Measurements from ENCODE around the gene ENPP5.

ENPP5 gene, protein sequence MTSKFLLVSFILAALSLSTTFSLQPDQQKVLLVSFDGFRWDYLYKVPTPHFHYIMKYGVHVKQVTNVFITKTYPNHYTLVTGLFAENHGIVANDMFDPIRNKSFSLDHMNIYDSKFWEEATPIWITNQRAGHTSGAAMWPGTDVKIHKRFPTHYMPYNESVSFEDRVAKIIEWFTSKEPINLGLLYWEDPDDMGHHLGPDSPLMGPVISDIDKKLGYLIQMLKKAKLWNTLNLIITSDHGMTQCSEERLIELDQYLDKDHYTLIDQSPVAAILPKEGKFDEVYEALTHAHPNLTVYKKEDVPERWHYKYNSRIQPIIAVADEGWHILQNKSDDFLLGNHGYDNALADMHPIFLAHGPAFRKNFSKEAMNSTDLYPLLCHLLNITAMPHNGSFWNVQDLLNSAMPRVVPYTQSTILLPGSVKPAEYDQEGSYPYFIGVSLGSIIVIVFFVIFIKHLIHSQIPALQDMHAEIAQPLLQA

DNA sequence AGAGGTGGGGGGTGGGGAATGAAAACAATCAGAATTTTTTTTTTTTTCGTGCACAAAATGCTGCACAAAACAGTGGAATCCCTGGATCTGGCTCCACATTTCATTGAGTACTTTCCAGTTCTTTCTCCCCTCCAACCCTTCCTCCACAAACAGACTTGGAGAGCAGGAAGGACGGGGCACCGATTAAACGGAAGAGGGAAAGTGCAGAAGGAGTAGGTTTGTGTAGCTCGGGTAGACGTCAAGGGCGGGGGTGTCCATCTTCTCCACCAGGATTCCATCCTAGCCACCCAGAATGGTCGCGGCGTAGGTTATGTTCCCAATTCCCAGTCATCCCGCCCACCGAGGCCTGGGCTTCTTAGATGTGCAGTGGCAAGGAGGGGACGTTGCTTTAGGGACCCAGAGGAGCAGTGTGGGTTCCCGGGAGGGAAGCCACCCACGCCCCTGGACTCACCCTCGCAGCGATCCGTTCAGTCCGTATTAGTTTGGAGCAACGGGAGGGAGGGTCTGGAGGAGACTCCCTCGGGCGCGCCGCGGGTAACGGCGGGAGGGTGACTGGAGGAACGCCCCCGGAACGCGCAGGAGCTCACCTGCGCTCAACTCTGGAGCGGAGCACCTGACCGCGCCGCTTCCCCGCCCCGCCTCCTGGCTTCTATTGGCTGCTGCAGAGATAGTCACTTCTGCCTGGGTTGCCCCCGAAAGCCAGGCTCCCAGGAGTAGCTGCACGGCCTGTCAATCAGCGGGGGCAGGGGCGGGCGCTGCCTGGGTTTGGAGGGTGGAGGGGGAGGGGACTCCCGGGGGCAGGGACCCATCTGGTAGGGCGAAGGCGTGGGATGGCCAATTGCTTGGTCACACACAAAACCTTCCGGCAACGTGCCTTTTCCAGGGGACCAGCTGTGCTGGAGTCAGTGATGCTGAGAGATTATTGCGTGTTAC is at the start of gene ENPP5:
Gene ENPP5 (minus strand): TSS at position 624 of the 933 bp plus-strand sequence. CDS start 2,718 bp downstream, outside the sequence.
- peak; percentile 82 for DNase-seq

DNA sequence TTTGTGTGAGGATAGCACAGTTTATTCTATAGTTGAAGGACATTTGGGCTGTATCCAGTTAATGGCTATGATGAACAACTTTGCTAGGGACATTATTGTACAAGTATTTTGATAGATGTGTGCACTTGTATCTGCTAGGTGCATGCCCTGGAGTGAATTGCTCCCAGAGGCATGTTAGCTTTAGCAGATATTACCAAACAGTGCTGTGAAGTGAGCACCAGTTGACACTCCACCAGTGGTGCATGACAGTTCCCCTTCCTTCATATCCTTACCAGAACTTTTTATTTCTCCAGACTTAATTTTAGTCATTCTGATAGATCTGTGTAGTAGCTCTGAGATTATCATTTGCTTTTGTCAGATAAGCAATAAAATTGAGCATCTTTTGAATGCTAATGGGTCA is 48.9 kb upstream of the ENPP5 start:
- no peak for DNase-seq

DNA sequence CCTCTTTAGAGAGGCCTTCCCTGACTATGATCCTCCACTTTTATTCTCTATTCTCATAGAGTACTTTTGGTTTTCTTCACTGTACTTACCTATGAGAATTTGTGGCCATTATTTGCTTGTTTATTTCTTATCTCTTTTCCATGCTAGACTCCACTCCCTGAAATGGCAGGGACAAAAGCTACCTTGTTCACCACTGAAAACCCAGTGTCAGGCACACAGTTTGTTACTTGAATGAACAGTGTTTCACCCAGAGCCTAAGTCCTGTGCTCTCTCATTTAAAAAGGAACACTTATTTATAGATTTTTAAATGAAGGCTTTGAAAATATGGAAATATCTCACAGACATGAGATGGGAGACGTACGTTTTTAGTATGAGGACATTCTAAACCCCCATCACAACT is 47.7 kb upstream of the ENPP5 start:
- no peak for DNase-seq

DNA sequence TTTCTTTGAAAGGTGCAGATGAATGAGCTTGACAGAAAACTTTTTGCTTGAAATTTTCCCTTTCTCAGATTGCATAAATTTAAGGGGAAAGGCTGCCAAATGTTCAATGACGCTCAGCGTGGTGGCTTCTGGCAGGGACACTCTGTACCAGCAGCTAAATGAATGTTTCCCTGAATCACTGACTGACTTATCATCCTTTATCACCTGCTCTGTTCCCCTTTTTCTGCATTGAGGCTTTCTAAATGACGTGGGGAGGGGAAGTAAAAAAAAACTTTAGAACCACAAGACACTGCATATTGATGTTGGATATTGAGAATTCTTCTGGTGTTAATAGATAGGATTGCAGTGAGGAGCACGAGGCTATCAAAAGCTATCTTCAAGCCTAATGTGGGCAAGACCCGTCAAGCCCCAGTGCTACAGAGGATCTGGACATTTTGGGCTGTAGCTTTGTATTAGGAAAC is 46.9 kb upstream of the ENPP5 start:
- no peak for DNase-seq

DNA sequence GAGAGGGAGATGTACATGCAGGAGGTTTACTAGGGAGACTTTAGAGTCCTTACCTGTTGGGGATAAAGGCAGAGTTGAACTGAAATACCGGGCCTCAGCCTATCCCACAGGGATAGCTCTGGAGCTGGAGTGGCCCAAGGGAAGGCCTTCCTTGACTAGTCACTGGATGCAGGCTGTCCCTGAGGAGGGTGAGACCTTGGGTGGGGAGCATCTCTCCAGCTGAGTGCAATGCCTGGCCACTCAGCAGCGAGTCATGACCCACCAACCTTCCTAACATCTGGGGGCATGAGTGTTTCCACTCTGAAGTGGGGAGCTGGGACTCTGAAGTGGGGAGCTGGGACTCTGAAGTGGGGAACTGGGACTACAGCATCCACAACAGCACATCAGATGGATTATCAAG is 46.1 kb upstream of the ENPP5 start:
- DNase-seq: no peak

DNA sequence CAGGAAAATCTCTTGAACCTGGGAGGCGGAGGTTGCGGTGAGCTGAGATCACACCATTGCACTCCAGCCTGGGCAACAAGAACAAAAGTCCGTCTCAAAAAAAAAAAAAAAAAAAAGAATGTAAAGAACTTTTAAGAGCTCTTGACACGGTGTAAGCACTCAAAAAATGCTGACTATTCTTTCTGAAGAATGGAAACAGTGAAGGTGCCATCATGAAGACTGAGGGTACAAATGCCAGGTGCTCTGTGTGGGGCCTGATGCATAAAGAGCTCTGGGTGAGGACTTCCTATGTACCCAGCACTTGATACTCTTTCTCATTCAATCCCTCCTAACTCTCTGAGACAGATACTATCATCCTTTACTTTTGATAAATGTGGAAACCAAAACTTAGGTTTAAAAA is 45.0 kb upstream of the ENPP5 start:
- no peak for DNase-seq

DNA sequence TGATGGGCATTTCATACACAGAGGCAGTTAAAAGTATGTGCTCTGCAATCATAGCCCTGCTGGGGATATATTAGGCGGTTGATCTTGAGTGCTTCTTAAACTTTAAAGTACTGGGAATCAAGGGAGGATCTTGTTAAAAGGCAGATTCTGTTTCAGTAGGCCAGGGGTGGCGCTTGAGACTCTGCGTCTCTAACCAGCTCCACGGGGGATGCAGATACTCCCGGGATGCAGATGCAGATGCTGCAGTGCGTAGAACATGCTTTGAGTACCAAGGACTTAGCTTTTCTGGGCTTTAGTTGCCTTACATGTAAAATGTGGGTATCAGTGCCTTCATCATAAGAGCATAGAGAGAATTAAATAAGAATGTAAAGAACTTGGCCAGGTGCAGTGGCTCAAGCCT is 44.4 kb upstream of the ENPP5 start:
- no peak for DNase-seq

GRCh38 chr6:46211917-46212316 is 41.1 kb upstream of the ENPP5 start:
- no peak for DNase-seq

DNA sequence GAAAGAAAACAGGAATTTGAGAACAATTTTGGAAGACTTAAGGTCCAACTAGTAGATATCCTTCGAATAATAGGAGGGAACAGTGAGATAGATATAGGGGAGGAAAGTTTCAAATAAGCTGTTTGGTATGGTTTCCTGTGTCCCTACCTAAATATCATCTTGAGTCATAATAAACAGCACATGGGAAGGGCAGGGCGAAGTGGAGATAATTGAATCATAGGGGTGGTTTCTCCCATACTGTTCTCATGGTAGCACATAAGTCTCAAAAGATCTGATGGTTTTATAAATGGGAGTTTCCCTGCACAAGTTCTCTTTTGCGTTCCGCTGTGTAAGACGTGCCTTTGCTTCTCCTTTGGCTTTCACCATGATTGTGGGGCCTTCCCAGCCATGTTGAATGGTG is 39.5 kb upstream of the ENPP5 start:
- DNase-seq: no peak

- no peak for DNase-seq
Observed at GRCh38 chr6:46208303-46208702, 37.5 kb upstream of the ENPP5 start.

DNA sequence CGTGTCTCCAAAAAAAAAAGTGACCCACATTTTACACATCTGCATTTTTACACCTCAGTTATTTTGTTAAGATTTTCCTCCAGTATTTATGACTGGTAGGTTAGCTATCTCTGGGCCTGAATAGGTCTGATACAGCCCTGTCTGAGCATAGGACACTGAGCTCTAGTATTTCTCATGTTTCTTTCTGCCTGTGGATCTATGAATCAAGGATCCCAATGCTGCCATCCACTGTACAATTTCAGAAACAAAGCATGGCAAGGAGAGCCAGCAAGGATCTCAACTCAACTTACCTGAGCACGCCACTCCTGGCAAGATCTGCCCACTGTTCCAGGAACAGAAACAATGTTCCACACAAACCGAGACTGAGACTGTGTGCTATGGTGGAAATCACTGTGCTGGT is 36.4 kb upstream of the ENPP5 start:
- DNase-seq: no peak

GRCh38 chr6:46204880-46205650 is 34.3 kb upstream of the ENPP5 start:
- DNase-seq: no peak

DNA sequence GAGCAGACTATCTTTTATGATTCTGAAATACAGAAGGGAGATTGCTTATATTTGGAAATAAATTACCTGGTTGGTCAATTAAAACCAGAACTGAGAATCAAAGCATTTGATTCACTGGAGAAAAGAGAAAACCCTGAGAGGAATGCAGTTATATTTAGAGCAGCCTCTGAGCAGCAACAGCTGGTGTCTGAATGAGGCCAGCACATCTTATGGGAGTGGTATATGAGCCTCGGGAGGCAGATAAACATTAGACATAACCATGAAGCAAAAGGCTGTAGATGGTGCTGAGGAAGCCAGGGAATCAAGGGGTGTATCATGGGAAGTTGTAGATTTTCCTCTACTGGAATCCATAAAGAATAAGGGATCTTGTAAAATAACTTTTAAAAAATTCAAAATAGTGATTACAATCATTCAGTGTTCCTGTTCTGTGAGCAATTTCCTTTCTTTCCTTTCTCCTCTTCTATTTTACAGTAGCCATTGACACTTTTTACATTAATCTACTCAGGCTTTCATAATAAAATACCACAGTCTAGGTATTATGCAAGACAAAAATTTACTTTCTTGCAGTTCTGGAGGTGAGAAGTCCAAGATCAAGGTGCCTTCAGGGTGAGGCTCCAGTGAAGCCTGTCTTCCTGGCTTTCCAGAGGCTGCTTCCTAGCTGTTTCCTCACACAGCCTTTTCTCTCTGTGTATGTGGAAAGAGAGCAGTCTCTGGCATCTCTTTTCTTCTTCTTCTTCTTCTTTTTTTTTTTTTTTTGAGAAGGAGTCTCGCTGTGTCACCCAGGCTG is 32.8 kb upstream of the ENPP5 start:
- DNase-seq: no peak

DNA sequence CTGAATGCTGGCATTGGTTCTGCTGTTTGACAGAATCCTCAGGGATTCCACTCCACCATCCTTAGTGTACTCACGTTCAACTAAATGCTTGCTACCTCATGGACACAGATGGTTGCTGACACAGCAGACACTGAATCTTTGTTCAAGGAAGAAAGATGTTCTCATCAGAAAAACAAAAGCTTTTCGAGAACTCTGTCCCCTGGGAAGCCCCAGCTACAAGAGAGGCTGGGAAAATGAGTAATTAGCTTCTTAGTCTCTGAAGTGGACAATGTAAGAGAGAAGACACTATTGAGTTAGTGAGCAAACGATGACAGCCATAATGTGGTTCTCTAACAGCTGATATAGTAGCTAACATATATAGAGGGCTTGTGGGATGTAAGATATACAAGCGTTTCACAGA is 30.9 kb upstream of the ENPP5 start:
- DNase-seq: no peak

DNA sequence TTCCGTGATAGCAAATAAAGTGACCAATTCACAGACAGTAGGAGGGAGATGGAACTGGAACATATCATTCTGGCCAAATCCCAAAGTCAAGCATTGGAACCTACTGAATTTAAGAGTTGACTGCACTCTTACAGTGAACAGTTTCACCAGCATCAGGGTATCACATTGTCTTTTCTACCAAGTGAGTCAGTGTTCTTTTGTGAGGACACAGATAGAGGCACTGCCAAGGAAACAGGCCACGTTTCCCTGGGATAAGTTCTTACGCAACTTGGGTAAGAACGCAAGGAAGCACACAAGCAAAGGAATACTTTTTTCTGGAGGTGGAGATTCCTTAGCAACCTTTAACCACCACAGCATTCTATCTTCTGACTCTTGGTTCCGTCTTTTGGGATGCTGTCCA is 28.6 kb upstream of the ENPP5 start:
- no peak for DNase-seq

GRCh38 chr6:46191961-46192360 is 21.2 kb upstream of the ENPP5 start:
- DNase-seq: no peak

DNA sequence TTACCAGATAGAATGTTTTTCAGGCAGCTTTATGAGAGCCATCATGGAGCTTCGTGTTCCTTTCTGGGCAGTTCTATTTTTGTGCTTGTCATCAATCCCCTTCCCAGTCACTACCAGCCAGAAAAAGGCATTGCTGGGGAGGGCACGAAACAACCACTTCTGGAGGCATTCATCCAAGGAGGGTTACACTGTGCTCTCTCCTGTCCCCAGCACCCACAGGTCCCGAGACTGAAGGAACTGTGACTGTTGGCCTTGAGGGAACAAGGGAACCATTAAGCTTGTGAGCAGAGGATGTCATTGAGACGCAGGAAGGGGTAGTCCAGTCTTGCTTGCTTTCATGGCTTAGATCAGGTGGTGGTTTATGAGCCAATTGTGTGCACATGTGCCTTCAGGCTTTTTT is 20.1 kb upstream of the ENPP5 start:
- DNase-seq: no peak

GRCh38 chr6:46189726-46190125 is 18.9 kb upstream of the ENPP5 start:
- DNase-seq: no peak

- no peak for DNase-seq
Observed at GRCh38 chr6:46186583-46186982, 15.8 kb upstream of the ENPP5 start.

- DNase-seq: no peak
Observed at GRCh38 chr6:46184114-46184513, 13.3 kb upstream of the ENPP5 start.

GRCh38 chr6:46175976-46176375 is 5.2 kb upstream of the ENPP5 start:
- DNase-seq: no peak

DNA sequence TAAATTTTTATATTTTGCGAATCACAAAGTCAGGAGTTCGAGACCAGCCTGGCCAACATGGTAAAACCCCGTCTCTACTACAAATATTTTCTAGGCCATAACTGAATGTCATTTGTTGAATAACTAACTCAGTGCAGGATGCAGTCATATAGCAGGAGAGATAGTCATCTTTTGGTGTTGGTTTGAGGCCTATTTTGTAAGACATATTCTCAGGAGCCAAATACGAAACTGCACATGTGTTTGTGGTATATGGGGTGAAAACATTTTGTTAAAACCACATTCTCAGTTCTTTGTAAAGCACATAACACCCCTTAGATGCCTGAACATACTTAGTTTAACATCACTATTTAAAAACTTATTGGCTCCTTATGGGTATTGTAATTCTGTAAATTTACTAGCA is 4.7 kb upstream of the ENPP5 start:
- no peak for DNase-seq
